HepG2 (cell line): ENCODE results near the gene SFTPB. TPM values are rescaled to one million over a fixed set of nuclear protein-coding genes. Genes with fewer than 3 reads are reported as not detected.

Experiments used
- ATAC-seq: fragments of 200-7000 bp; cut with Tn5 transposase; 3 replicates; pipeline ENCODE4 v1.9.1; 2020; ENCODE audit warnings: mild to moderate bottlenecking, moderate library complexity
- BruUV-seq: library from RNA; stranded (reverse); fragments of 400-500 nt; replicated peaks from 2 replicates; lab custom pipeline; 2021; lab: Mats Ljungman, UMichigan
- CTCF ChIA-PET: fragments of 300-600 bp; formaldehyde crosslinking; extraction: SDS; loops from one replicate; lab custom pipeline; 2021; ENCODE audit warnings: low total read pairs, inconsistent platforms, low intra/inter-chr PET ratio; lab: Yijun Ruan, JAX
- POLR2A ChIA-PET: fragments of 350-600 bp; sonication (Branson Sonifier 250); formaldehyde crosslinking; loops from one replicate; lab custom pipeline; 2020; ENCODE audit warnings: antibody characterized with exemption, inconsistent platforms; lab: Yijun Ruan, JAX
- DNase-seq: peaks from one replicate; pipeline ENCODE4 v3.0.0-alpha.2; 2015; ENCODE audit warnings: low spot score
- FAIRE-seq: peaks from 3 replicates; lab custom pipeline; 2011; peaks lifted over from hg19 to GRCh38; lab: Jason Lieb, UNC
- H2AFZ ChIP-seq: one replicate; pipeline ENCODE4 v1.6.1; 2011; ENCODE audit warnings: low read length, inconsistent platforms
- H3K27ac ChIP-seq: fragments of 300-600 bp; 3 replicates; pipeline ENCODE4 v1.8.0; 2011; ENCODE audit warnings: mixed run types, mild to moderate bottlenecking, mixed read lengths, low read length, inconsistent platforms; ENCODE audit not compliant: insufficient read depth; ENCODE audit errors: extremely low read length
- H3K27me3 ChIP-seq, 2 experiments: fragments of 200-600 bp in 1 of 2; 2 replicates in 1 of 2; 3 replicates in 1 of 2; pipeline versions ENCODE4 v1.6.0 to v1.8.0; 2011; ENCODE audit warnings: low read length in 2 of 2, mild to moderate bottlenecking in 2 of 2, moderate library complexity in 2 of 2, inconsistent platforms in 1 of 2; ENCODE audit not compliant: insufficient read depth in 2 of 2, control insufficient read depth in 1 of 2
- H3K36me3 ChIP-seq, 2 experiments: fragments of 200-600 bp in 1 of 2; replicated peaks in 1 of 2; 2 replicates in 1 of 2; 3 replicates in 1 of 2; pipeline versions ENCODE4 v1.5.1 to v1.8.0; 2011; ENCODE audit warnings: low read length in 2 of 2, inconsistent platforms in 1 of 2; ENCODE audit not compliant: insufficient read depth in 2 of 2, control insufficient read depth in 1 of 2
- H3K4me1 ChIP-seq: 2 replicates; pipeline ENCODE4 v1.5.1; 2012; ENCODE audit warnings: low read length, inconsistent platforms; ENCODE audit not compliant: insufficient read depth
- H3K4me2 ChIP-seq: 2 replicates; pipeline ENCODE4 v1.6.0; 2011; ENCODE audit warnings: low read depth, low read length, inconsistent platforms
- H3K4me3 ChIP-seq, 3 experiments: fragments of 200-600 bp in 1 of 3; sonication (generic), shearing (Covaris generic) in 1 of 3; replicated peaks in 1 of 3; 2 replicates each; pipeline ENCODE4 v1.5.1; 2011 to 2016; ENCODE audit warnings: low read length in 3 of 3, inconsistent platforms in 2 of 3, low read depth in 2 of 3, mild to moderate bottlenecking in 2 of 3, control low read depth in 1 of 3, mixed read lengths in 1 of 3; ENCODE audit not compliant: insufficient read depth in 1 of 3
- H3K79me2 ChIP-seq: one replicate; pipeline ENCODE4 v1.6.1; 2011; ENCODE audit warnings: low read length, inconsistent platforms; ENCODE audit not compliant: insufficient read depth
- H3K9ac ChIP-seq: 2 replicates; pipeline ENCODE4 v1.6.0; 2011; ENCODE audit warnings: mild to moderate bottlenecking, low read depth, low read length, inconsistent platforms; ENCODE audit not compliant: insufficient read depth
- H3K9me3 ChIP-seq: 2 replicates; pipeline ENCODE4 v1.5.1; 2012; ENCODE audit warnings: mild to moderate bottlenecking, low read length
- H4K20me1 ChIP-seq: 2 replicates; pipeline ENCODE4 v1.6.0; 2011; ENCODE audit warnings: inconsistent platforms, mild to moderate bottlenecking, low read length, moderate library complexity; ENCODE audit not compliant: insufficient read depth
- DRAP1 ChIP-seq: IDR thresholded peaks from 2 replicates; pipeline ENCODE4 v1.6.1; 2016; ENCODE audit warnings: missing genetic modification reagents, missing compliant biosample characterization
- HBP1 ChIP-seq: IDR thresholded peaks from 2 replicates; pipeline ENCODE4 v1.6.1; 2016; ENCODE audit warnings: low read depth, control low read depth
- HMGXB4 ChIP-seq, 2 experiments: sonication (generic) in 1 of 2; formaldehyde crosslinking in 1 of 2; IDR thresholded peaks; 2 replicates each; pipeline versions ENCODE4 v1.4.0 to v1.6.1; 2018 to 2020; ENCODE audit warnings: missing genetic modification reagents in 2 of 2, borderline replicate concordance in 1 of 2, low read depth in 1 of 2, mild to moderate bottlenecking in 1 of 2, missing biosample characterization in 1 of 2
- KLF6 ChIP-seq: IDR thresholded peaks from 2 replicates; pipeline ENCODE4 v1.8.0; 2016; ENCODE audit warnings: missing biosample characterization, missing genetic modification reagents
- NFE2L1 ChIP-seq: sonication (generic); formaldehyde crosslinking; IDR thresholded peaks from 2 replicates; pipeline ENCODE4 v1.4.0; 2020; ENCODE audit warnings: missing genetic modification reagents, mild to moderate bottlenecking, borderline replicate concordance
- NFYB ChIP-seq: sonication (generic); formaldehyde crosslinking; IDR thresholded peaks from 2 replicates; pipeline ENCODE4 v1.4.0; 2020; ENCODE audit warnings: missing genetic modification reagents
- SP4 ChIP-seq: sonication (generic); formaldehyde crosslinking; IDR thresholded peaks from 2 replicates; pipeline ENCODE4 v1.8.1; 2023; ENCODE audit warnings: mild to moderate bottlenecking, missing genetic modification reagents
- SP5 ChIP-seq: IDR thresholded peaks from 2 replicates; pipeline ENCODE4 v1.6.1; 2016; ENCODE audit warnings: low read depth, borderline replicate concordance
- ZBTB37 ChIP-seq: sonication (generic); formaldehyde crosslinking; IDR thresholded peaks from 2 replicates; pipeline ENCODE4 v1.4.0; 2020; ENCODE audit warnings: mild to moderate bottlenecking, missing genetic modification reagents
- ZBTB4 ChIP-seq: sonication (generic); formaldehyde crosslinking; IDR thresholded peaks from 2 replicates; pipeline ENCODE4 v1.4.0; 2020; ENCODE audit warnings: missing genetic modification reagents, mild to moderate bottlenecking, borderline replicate concordance
- ZBTB49 ChIP-seq: sonication (generic); formaldehyde crosslinking; IDR thresholded peaks from 2 replicates; pipeline ENCODE4 v1.4.0; 2020; ENCODE audit warnings: missing genetic modification reagents, borderline replicate concordance
- ZNF234 ChIP-seq: sonication (generic); formaldehyde crosslinking; conservative IDR thresholded peaks from 2 replicates; pipeline ENCODE4 v1.5.1; 2020; ENCODE audit warnings: mild to moderate bottlenecking, missing genetic modification reagents
- ZNF441 ChIP-seq: sonication (generic); formaldehyde crosslinking; IDR thresholded peaks from 2 replicates; pipeline ENCODE4 v1.7.0; 2021; ENCODE audit warnings: missing genetic modification reagents, borderline replicate concordance
- WGBS: methylation state at CpG from one replicate; pipeline ENCODE4 v1.1.6; 2017; ENCODE audit warnings: low lambda C conversion rate; 5-methylcytosine and 5-hydroxymethylcytosine counted together
- in situ Hi-C: cut with HindIII; loops from 2 replicates; pipeline ENCODE4 v1.10.0; 2017; ENCODE audit warnings: low pct_unique_long_range_greater_than_20kb; ENCODE audit not compliant: extremely low pct_ligation_motif_present
- intact Hi-C: fragments of 100-400 bp; cut with micrococcal nuclease; formaldehyde crosslinking; loops from one replicate; pipeline ENCODE4 v1.10.0; 2022; ENCODE audit not compliant: unreplicated experiment
- polyA plus RNA-seq, 8 experiments: library from polyadenylated mRNA; depleted of rRNA in 3 of 8; stranded (reverse) in 7 of 8; unstranded in 1 of 8; fragments of >200 nt; fragmentation: Illumina TruSeq in 4 of 8; extraction: Trizol in 4 of 8; gene quantifications; 2 replicates each; pipeline versions ENCODE4 v1.2.1 to v1.2.3, GENCODE V29; 2011 to 2016; ENCODE audit warnings: low read depth in 4 of 8, missing spikeins in 1 of 8, mixed read lengths in 1 of 8; ENCODE audit not compliant: insufficient read depth in 1 of 8
- total RNA-seq, 5 experiments: library from RNA; depleted of rRNA; stranded (reverse); fragments of >200 nt; fragmentation: Illumina TruSeq; extraction: Trizol; gene quantifications; 2 replicates each; pipeline ENCODE4 v1.2.3, GENCODE V29; 2016; ENCODE audit warnings: low read depth in 1 of 5

The SFTPB gene
- total and polyA plus RNA-seq, 2 of the 13 experiments (the other 11 are each of a cell fraction or from before 2014, with no cell fraction given) = not detected

GRCh38 chr2:85712336-85712735 is 44.3 kb upstream of the SFTPB start:
- no peak overlapping the region for H3K4me3 ChIP-seq
- H3K9ac ChIP-seq = no peak overlapping the region
- H2AFZ ChIP-seq = no peak overlapping the region
- H3K36me3 ChIP-seq = no peaks in the 10 kb centered on the region
- BruUV-seq = no TSS peak
- no peaks in the 10 kb centered on the region for H3K9me3 ChIP-seq
- no peaks in the 10 kb centered on the region for H3K79me2 ChIP-seq
- in situ Hi-C loops (loop anchor here (5.0 kb wide), 1 partner anchor 35 kb away; no protein-coding TSS in a partner anchor), intact Hi-C loops (no loop called here)
- peaks cover 13 to 63% of the 10 kb centered on the region in 2 experiments; a peak in 4 of 5 replicates for H3K27me3 ChIP-seq
- no peak overlapping the region for H3K27ac ChIP-seq
- H3K4me1 ChIP-seq = peaks cover 11% of the 10 kb centered on the region
- POLR2A ChIA-PET = interaction anchor here (0.6 kb wide), 1 partner anchor 30 kb away, joined by 3 read pairs; no protein-coding TSS in a partner anchor
- no peaks in the 10 kb centered on the region for H4K20me1 ChIP-seq
- 62% methylated on average over 15 of the region's 15 CpGs for WGBS
- H3K4me2 ChIP-seq = no peak overlapping the region
- ATAC-seq (no peak), DNase-seq (no peak), FAIRE-seq (no peak)
- CTCF ChIA-PET = no interaction called here
- TF ChIP-seq ZNF234 (CRISPR knock-in tag) (no peak), DRAP1 (CRISPR knock-in tag) (no peak), ZBTB37 (CRISPR knock-in tag) (no peak), SP4 (CRISPR knock-in tag) (no peak), ZNF441 (CRISPR knock-in tag) (no peak), ZBTB4 (CRISPR knock-in tag) (no peak), HBP1 (CRISPR knock-in tag) (no peak), KLF6 (CRISPR knock-in tag) (no peak), NFE2L1 (CRISPR knock-in tag) (no peak), NFYB (no peak), ZBTB49 (CRISPR knock-in tag) (no peak), SP5 (CRISPR knock-in tag) (no peak), HMGXB4 (CRISPR knock-in tag; IDR thresholded peaks at IDR 0.05; ENCODE audit: borderline replicate concordance in 1 of 2, low read depth in 1 of 2) (no peak)
